ENCODE results near the gene SEH1L.
"Not testable (repeated sequence)": the region's sequence is repeated elsewhere in the genome, so short reads cannot be mapped to it uniquely, and the experiment has no call there.

The SEH1L gene, protein sequence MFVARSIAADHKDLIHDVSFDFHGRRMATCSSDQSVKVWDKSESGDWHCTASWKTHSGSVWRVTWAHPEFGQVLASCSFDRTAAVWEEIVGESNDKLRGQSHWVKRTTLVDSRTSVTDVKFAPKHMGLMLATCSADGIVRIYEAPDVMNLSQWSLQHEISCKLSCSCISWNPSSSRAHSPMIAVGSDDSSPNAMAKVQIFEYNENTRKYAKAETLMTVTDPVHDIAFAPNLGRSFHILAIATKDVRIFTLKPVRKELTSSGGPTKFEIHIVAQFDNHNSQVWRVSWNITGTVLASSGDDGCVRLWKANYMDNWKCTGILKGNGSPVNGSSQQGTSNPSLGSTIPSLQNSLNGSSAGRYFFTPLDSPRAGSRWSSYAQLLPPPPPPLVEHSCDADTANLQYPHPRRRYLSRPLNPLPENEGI

DNA sequence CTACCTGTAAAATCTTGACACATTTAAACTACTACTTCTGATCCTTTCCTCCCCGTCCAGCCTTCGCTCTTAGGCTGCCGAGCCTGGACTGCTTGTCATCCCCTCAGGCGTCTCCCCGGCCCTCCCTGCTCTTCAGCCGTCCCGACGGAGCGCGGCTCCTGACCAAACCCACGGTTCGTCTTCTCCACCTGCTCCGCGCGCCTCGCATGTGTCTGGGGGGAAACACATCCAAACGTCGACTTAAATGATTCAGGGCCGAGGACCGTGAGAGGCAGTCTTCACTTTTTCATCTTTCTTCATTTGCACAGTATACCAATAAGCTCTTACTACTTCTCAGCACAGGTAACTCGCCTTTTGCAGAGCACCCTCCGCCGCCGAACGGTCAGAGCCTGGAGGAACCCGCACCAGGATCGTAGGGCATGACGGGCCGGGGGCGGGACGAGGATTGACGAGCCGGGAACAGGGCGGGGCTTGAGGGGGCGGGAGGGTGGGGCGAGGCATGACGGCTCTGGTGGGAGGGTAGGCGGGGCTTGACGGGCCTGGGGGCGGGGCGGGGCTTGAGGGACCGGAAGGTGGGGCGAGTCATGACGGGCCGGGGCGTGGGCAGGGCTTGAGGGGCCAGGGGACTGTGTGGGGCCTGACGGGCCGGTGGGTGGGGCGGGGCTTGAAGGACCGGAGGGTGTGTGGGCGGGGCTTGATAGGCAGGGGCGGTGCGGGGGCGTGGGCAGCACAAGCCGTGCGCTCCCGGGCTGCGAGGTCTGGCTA is at the start of gene SEH1L:
SEH1L (plus strand) TSS at position 727 of the 765 bp plus-strand sequence. CDS start 111 bp downstream, outside the sequence.
- DNase-seq = peak; percentile 98

DNA sequence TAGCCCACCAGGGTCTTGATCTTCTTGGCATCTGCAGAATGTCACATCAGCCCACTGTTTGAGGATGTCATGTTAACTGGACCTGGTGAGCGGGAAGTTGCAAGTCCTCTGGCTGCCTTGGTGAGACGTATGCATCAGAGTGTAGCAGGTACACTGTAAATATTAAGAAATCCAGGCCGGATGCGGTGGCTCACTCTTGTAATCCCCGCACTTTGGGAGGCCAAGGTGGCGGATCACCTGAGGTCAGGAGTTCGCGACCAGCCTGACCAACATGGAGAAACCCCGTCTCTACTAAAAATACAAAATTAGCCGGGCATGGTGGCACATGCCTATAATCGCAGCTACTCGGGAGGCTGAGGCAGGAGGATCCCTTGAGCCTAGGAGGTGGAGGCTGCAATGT is 46.6 kb upstream of the SEH1L start:
- DNase-seq = not testable (repeated sequence)

DNA sequence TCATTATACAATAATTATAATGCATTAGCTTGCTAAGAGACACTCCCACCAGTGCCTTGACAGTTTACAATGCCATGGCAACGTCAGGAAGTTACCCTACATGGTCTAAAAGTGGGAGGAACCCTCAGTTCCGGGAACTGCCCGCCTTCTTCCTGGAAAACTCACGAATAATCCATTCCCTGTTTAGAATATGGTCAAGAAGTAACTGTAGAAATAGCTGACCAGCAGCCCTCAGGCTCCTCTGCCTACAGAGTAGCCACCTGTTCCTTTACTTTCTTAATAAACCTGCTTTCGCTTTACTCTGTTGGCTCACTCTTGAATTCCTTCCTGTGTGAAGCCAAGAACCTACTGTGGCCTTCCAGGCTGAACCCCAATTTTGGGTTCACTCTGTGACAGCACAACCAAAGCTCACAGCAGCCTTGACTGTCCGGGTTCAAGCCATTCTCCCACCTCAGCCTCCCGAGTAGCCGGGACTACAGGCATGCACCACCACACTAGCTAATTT is 43.7 kb upstream of the SEH1L start:
- no peak for DNase-seq

DNA sequence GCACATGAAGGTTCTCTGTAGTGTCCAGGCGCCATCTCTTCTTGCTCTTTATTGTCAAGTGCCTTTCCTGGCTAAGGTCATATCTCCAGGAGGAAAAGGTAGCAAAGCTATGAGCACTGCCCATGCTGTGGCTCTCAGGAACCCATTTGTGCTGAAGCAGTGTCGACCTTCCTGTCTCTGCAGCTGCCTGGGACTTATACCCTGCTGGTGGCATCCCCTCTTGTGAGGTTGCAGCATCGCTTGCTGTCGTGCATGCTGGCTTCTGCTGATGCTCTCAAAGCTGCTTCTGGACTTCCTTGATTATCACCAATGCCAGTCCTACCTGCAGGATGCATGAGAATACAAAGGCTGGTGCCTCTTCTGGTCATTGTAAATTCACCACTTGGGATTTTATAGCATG is 41.7 kb upstream of the SEH1L start:
- DNase-seq = no peak

DNA sequence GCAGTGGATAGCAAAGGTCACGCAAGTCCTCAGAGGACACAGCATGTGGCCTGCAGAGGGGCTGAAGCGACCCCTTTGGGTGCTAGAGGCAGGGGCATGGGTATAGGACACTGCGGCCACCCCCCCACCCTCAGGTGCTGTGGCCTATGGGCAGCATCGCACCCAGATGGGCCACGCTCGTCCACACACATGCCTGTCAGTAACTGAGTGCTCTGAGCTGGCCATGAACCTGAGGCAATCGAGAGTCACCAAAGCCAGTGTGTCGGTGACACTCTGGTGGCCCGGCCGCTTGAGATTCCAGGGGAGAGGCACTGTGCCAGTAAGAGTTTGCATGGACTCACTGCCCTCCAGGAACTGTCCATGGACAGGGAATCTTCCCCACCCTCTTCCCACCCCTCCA is 41.0 kb upstream of the SEH1L start:
- no peak for DNase-seq

DNA sequence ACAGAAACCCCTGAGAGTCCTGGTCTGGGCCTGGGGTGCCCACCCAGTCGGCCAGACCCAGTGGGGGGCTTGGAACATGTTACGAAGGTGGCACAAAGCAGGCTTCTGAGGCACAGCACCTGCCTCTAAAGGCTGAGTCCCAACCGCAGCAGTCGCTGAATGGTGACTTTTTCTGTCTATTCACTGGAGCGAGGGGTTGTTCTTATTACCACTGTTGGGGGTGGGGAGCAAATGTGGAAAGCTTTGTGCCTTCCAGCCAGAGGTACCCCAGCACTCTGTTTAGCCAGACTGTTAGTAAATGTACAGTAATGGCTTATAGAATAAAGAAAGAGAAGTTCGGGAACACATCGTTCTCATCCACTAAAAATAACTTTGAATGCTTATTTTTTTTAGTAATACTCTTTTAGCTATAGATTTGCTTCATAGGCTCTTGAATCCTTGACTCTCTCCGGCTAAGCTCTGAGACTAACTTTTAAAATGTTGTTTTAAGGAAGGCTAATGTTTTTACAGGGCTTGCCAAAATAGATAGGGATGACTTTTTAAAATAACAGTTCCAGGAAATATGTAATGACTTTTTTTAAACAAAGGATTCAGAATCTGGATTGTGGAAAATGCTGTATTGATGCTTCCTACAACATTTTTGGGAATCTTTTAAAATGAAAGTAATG is 40.4 kb upstream of the SEH1L start:
- DNase-seq = no peak

DNA sequence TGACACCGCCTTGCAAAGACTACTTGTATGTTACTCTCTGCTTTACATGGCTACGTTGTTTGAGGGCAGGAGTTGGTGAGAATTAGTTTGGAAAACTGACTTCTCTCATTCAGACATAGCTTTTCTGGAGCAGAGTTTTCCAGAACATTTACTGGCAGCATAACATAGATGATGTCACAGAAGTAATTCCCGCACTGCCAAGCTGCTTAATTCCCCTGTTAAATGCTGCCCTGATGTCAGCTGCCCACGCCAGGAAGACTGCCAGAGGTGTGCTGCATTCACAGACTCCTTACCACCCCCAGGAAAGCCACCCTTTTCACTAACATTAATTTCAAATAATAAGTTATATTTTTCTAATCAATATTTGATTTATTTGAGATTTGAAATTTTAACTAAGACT is 39.1 kb upstream of the SEH1L start:
- no peak for DNase-seq

DNA sequence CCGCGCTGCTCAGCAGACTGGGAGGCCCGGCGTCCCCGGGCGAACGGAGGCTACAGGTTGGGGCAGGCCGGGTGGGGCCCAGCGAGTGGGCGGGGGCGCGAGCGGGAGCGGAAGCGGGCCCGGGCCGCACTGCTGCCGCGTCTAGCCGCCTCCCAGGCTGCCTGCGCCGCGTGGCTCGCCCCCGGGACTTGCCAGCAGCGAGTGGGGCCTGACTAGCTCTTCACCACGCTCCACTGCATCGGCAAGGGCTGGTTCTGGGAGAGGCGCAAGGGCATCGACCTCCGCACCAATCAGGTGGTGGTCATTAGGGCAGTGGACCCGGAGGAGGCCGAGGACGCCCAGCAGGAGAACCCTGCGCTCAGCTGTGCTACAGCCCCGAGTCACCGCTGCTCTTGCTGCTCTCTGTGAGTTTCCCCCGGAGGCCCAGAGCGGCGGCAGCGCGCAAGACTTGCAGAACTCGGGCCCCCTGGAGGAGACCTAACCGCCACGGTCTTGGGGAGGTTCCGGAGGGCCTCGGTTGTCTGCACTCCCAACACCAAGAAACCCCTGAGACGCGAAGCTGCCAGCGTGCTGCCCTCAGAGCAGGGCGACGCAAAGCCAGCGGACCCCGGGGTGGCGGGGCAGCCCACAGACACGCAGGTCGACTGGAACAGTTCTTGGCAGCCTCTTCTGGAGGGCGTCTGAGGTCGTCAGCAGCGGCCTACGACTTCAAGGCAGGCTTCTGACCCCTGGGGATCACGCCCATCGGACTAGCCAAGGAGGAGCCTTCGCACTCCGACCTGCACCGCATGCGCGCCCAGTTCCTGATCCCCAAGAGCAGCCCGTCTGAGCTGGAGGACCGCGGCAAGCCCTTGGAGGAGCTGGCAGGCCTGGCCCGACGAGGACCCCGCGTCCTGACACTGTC is 36.5 kb upstream of the SEH1L start:
- no peak for DNase-seq

DNA sequence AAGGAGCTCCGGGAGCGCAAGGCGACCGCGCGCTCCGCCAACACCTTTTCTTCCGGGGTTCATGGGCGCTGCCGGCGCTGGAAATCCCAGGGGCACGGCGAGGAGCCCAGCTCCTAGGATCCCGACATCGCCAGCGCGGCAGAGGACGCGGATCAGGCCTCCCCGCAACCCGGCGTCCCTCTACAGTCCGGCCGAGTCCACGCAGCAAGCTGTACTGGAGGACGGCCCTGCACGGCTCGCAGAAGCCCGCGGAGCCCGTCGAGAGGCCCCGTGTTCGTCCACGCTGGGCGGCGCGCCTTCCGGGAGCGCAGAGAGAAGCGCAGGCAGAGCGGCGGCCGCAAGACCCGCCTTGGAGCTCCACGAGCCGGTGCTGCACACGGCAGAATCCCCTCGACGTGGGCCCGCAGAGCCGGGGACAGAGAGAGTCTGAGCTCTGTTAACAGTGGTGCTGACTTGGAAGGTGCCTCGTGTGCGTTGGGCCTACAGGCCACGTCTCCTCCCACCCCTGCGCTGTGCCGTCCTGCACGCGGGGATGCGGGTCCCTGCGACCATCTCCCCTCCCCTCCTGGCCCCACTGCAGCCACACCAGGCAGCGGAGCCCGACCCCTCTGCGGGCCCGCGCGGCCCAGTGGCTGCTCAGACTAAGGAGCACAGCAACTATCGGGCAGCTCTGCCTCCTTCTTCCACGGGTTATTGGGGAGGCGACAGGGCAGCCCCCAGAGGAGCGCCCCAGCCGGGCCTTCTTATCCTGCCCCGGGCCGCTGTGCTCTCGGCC is 35.7 kb upstream of the SEH1L start:
- no peak for DNase-seq

DNA sequence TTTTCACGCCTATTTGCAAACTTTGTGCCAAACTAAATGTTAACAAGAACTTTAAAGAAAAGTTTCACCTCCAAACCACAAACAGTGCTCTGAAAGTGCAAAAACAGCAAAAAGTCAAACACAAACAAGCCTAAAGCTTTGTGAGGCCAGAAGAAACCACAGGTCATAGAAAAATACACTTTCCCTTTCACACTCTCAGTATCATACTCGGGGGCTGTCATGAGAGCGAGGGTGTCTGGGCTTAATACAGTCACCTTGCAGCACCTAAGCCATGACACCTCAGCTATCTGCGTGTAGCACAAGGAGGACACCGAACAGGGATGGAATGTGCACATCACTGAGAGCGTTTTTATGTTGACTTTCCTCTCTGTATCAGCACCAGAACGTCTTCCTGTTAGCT is 26.6 kb upstream of the SEH1L start:
- no peak for DNase-seq

DNA sequence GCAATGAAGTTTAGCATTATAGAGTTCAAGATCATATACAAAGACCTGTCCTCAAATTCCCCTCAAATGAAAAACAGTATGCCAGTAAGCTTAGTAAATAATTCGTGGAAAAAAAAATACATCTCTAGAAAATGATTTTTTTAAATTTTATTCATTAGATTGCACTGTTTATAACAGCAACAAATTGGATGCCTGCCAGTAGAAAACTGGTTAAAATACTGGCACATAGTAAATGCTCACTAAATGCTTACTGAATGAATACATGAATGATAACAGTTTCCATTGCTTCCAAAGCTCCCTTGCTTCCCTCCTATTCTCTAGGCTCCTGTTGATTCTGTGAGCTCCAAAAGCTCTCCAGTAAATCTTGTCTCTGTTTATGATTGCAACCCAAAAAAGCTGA is 25.5 kb upstream of the SEH1L start:
- no peak for DNase-seq

DNA sequence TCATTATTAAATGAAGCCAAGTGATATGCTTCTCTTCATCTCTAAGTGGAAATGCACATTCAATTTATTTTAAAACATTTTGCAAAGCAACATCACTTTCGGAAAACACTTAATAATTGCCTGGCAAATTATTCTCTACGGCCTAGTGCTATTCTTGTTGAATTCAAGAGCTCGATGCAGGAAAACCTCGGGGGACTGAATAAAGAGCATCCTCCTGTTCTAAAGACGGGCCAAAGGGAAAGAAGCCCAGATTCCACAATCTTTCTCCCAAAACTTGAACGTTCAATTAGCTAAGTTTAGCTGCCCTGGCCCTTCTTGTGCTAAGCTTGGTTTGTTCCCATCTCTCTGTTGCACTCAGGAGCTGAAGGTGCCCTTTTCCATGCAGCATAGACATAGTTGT is 23.2 kb upstream of the SEH1L start:
- no peak for DNase-seq

DNA sequence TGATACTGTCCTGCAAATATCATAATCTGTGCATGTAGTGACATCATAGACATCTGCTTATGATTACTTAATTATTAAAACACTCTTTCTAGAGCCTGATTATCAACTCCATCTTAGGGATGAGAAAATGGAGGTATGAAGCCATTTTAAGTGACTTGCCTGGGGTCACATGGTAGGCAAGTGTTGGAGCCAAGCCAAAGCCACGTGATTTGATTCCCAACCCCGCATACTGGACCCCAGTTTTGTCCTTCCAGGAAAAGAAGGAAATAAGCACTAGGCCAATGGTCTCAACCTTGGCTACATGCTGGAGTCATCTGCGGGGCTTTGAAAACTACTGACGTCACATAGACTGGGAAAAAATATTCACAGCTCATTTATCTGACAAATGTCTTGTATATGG is 19.6 kb upstream of the SEH1L start:
- DNase-seq = no peak

DNA sequence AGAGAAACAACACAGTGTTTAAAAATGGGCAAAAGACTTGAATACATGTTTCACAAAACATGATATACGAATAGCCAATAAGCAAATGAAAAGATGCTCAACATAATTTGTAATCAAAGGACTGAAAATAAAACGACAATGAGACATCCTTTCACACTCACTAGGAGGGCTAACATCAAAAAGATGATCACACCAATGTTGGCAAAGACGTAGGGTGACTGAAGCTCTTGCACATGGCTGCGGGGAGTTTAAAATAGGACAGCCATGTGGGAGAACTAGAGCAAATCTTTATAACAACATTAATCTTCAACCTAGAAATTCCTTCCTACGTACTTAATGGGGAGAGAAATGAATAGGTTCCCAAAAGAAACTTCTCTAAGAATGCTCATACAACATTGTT is 19.2 kb upstream of the SEH1L start:
- no peak for DNase-seq

DNA sequence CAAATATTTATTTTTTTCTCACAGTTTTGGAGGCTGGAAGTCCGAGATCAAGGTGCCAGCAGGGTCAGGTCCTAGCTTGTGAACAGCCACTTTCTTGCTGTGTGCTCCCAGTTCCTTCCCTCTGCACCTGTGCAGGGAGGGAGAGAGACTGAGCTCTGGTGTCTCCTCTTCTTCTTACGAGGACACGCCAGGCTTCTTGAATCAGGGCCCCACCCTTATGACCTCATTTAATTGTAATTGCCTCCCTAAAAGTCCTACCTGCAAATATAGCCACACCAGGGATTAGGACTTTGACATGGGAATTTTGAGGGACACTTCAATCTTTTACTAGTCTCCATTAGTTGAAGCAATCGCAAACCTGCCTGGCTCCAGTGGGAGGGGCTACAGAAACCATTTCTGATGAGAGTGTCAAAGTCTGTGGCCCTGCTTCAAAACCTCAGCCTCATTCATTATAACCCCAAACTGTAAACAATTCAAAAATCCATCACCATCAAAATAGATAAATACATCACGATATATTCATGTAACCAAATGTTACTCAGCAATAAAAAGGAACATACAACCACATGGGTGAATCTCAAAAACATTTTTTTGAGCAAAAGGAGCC is 18.2 kb upstream of the SEH1L start:
- DNase-seq = no peak

DNA sequence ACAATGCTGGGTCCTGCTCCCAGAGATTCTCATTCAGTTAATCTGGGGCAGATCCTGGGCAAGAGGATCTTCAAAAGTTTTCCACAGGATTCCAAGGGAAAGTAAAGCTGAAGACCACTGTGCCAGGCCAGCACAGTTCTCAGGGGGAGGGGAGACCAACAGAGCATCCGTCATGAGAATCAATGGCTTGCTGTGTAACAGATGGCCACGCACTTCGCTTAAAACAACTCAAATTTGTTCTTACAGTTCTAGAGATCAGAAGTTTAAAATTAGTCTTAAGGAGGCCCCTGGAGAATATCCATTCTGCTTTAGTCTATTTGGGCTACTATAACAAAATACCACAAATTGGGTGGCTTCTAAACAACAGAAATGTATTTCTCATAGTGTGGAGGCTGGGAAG is 17.4 kb upstream of the SEH1L start:
- no peak for DNase-seq

DNA sequence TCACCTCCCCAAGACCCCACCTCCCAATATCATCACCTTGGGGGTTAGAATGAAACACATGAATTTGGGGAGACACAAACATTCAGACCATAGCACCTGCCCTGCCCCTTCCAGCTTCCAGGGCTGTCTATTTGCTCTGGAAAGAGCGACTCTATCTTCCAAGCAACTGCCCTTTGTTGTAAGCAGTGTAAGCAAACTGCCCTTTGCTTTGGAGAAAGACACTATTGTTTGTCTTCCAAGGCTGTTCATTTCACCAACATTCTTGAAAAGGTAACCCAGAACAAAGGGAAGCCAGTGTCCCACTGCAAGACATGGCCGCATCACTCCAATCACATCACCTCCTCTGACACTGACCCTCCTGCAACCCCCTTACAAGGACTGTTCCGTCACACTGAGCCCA is 16.9 kb upstream of the SEH1L start:
- DNase-seq = no peak

DNA sequence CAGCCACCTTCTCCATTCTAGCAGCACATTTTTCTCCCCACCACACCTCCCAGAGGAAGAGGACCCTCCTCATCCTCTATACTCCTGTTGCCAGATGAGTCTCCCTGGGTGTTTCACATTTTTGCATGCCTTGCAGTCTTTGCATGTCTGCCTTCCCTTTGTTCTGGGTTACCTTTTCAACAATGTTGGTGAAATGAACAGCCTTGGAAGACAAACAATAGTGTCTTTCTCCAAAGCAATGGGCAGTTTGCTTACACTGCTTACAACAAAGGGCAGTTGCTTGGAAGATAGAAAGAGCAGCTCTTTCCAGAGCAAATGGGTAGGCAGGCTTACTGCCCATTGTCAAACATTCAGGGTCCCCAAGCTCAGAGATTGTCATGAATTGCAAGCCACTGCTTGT is 14.5 kb upstream of the SEH1L start:
- DNase-seq = no peak

DNA sequence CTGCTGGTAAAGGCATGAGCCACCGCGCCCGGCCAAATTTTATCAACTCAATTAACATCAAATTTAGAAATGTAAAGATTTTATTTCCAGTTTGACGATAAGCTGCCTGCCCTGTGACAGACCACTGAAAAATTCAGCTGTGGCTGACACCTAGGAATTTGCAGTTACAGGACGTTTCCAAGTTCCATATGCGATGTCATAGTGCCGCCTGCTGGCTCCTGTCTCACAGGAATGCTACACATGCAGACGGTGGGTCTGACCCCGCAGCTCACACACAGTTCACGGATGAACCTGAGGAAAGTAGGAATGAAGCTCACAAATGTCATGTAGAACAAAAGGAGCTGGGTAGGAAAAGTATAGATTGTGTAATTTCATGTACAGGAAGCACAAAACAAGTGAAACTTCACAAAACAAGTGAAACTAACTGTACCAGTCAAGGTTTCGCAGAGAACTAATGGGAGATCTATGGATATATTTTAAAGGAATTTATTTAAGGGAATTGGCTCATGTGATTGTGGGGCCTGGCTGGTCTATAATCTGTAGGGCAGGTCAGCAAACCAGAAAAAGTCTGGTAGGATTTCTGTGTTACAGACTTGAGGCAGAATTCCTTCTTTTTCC is 13.2 kb upstream of the SEH1L start:
- DNase-seq = peak; percentile 59

DNA sequence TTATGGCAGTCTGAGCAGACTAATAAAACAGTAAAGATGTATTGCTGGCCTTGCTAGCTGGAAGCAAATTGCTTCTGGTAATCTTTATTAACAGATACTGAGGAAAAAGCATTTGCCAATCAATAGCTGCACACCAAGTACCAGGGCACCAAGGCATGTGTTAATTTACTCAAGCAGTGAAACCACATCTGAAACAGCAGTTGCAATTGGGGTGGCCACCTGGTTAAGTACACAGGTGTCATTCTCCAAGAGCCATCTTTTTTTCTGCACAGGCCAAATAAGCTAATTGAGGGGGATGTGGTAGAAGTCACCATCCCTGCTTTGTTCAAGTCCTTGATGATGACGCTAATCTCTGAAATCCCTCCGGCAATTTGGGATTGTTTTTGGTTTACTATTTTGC is 8.6 kb upstream of the SEH1L start:
- DNase-seq = no peak

DNA sequence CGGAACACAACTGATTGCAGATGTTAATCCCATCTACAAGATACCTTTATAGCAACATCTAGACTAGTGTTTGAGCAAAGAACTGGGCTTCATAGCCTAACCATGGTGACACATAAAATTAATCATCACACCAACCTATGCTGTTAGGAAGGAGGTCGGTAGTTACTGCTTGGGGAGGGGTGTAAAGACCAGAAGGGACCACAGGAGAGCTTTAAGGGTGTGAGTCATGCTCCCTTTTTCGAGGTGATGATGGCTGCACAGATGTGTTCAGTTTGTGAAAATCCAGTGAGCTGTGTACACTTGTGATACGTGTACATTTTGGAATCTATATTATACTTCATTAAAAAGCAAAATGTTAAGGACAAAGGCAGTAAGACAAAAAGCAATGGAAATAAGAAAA is 4.6 kb upstream of the SEH1L start:
- DNase-seq = no peak

Measured in NCI-H2171 (cell line).